ENCODE measurements around the gene SLC22A23. TPM values are rescaled to one million over a fixed set of nuclear protein-coding genes. Genes with fewer than 3 reads are reported as not detected.

Gene SLC22A23
- total RNA-seq, 4 donors from 2014 or later = 8.3 to 22.5 (median 12.8) TPM

DNA sequence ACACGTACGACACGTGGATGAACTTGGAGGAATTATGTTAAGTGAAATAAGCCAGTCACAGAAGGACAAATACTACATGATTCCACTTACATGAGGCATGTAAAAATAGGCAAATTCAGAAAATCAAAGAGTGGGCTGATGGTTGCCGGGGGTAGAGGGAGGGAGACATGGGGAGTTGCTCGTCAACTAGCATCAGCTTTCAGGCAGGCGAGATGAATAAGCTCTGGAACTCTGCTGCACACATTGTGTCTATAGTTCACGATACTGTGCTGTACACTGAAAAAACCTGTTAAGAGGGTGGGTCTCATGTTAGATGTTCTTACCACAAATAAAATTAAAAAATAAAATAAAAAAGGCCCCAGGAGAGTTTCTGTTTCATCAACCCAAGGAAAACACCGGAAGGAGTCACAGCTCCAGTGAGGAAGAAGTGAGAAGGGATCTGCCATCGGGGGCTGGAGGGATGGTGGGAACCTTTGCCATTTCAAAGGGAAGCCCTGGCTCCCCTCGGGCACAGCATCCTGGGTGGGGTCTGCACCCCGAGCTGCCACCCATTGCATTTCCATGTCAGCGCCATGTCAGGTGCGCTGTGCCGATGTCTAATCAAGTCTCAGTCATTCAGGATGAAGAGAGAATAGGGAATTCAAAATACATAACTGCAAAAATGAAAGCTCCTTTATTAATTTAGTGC, 98.3 kb downstream of the SLC22A23 start:
- TF ChIP-seq, protein P1, sequence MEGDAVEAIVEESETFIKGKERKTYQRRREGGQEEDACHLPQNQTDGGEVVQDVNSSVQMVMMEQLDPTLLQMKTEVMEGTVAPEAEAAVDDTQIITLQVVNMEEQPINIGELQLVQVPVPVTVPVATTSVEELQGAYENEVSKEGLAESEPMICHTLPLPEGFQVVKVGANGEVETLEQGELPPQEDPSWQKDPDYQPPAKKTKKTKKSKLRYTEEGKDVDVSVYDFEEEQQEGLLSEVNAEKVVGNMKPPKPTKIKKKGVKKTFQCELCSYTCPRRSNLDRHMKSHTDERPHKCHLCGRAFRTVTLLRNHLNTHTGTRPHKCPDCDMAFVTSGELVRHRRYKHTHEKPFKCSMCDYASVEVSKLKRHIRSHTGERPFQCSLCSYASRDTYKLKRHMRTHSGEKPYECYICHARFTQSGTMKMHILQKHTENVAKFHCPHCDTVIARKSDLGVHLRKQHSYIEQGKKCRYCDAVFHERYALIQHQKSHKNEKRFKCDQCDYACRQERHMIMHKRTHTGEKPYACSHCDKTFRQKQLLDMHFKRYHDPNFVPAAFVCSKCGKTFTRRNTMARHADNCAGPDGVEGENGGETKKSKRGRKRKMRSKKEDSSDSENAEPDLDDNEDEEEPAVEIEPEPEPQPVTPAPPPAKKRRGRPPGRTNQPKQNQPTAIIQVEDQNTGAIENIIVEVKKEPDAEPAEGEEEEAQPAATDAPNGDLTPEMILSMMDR (IDR thresholded peaks at IDR 0.05) = no peak
- no peak for DNase-seq (ENCODE audit: low spot score)
- ATAC-seq (ENCODE audit: low FRiP score) = no peak

DNA sequence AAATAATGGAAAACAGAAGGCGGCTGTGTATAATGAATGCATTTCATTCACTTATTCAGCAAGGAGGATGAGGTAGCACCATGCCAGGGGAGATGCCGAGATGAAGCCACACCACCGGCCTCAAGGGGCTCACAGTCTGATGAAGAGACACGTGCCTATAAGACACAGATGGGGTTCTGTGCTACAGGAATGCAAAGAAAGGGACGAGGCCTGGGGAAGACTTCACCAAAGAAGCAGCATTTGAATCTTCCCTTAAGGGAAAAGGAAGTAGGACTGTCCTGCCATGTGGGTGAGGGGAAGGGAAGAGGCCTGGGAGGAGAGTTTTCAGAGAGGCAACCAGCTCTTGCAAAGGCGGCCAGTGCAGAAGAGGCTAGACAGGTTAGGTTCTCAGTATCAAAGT, 99.2 kb downstream of the SLC22A23 start:
- DNase-seq (ENCODE audit: low spot score) (no peak), ATAC-seq (ENCODE audit: low FRiP score) (no peak)
- TF ChIP-seq, protein P1 (IDR thresholded peaks at IDR 0.05) = no peak

DNA sequence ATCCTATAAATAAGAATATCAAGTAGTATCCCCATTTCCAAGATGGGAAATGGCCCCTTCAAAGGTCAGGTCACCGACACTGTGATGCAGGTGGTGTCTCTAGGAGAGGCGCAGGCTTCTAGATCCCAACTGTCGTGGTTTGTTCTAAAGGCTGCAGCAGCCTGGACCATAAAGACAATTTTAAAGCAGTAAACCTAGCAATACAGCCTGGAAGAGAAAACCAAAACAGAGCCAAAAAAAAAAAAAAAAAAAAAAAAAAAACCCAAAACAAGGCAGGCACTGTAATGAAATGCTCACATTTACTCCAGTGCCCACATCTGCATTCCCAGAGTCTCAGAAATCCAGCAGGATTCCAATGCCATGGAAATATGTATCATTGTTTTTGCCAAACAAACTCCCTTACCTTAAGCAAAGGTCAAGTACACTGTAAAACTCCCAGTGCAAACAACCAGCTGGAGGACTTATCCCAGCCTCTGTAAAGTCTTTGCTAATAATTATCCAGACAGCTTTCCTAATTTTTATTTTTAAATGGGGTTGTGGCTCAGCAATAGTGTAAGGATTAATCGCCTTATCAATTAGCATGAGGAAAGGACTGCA, 99.9 kb downstream of the SLC22A23 start:
- TF ChIP-seq, protein P1 (IDR thresholded peaks at IDR 0.05) = no peak
- ATAC-seq (ENCODE audit: low FRiP score) = peak; percentile 51
- no peak for DNase-seq (ENCODE audit: low spot score)

DNA sequence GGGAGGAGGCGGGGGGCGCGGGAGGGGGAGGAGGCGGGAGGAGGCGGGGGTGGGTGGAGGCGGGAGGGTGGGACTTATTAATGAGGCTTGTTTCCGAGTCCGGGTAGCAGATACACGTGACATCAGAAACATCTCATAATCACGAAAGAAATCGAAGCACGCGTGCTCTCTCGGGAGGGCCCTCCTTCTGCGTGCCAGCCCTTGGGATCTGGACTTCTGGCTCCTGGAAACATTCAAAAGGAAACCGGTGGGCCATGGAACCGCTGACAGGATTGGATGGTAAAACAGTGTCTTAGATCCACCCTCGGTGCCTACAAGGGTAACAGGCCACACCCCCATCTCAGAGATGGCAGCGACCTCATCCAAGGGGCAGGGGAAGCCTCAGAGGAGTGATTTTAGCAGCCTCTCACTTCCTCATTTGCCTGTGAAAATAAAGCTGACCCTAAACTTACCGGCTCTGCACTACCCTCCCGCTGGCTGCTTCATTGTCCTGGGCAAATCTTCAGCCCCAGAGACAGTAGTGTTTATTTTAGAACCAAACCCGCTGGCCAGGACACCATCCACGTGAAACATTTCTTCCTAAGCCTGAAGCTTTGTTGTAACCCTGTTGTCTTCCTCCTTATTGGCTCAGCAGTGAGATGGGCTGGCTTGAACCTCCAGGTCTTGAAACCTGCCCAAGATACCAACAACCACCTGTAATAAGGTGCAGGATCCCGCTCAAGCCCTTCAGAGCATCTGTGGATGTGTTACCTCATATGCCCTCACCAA, 100.6 kb downstream of the SLC22A23 start:
- DNase-seq (ENCODE audit: low spot score) = no peak
- TF ChIP-seq, protein P1 (IDR thresholded peaks at IDR 0.05) = no peak
- ATAC-seq (ENCODE audit: low FRiP score) = peak; percentile 39

DNA sequence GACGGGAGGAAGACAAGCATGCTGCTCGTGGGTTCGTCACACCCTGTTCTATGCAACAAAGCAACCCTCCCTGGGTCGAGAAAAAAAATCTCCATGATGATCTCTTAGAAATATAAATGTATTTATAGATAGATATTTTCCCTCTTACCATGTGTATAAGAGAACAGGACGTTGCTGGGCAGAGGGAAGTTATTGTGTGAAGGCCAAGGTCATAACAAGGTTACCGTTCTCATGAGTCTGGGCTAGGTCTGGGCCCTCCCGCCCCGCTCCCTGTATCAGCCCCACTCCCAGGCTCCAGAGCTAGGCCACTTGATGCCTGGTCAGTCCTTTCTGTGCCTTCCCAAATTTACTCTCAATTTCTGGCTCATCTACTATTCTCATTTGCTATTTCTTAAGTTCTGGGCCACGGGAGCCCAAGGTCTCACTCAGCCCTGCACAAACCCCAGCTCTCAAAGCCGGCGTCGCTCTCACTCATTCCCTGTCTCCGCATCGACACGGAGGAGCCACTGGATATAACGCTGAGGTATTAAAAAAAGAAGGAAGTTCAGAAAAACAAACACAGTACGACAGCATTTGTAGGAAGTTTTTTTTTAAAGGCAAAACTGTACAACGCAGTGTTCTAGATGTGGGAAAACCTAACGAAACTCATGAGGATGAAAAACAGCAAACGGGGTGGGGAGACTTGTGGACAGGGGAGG, 101.3 kb downstream of the SLC22A23 start:
- TF ChIP-seq, protein P1 (IDR thresholded peaks at IDR 0.05) = no peak
- ATAC-seq (ENCODE audit: low FRiP score) (peak; percentile 40), DNase-seq (ENCODE audit: low spot score) (no peak)

DNA sequence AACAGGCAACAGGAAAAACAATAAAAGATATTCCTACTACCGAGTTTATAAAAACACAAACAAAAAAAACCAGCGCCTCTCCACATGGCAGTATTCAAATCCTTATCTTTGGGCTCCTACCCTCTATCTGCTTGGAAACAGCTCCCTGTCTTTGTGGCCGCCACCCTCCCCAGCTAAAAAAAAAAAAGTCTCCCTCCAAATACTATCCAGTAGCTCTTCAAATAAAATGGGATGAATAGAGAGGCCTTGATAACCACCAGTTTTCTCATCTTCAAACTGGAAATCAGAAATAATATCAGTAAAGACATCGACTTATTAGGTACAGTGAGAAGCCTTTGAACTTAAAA, 101.9 kb downstream of the SLC22A23 start:
- DNase-seq (ENCODE audit: low spot score) (no peak), ATAC-seq (ENCODE audit: low FRiP score) (no peak)
- TF ChIP-seq, protein P1 (IDR thresholded peaks at IDR 0.05) = no peak

All from omental fat pad (tissue), 4 donors.